GM12878 (cell line): ENCODE data around the gene SFT2D2. TPM values are rescaled to one million over a fixed set of nuclear protein-coding genes. Genes with fewer than 3 reads are reported as not detected.

Source experiments
- IRF3 ChIP-seq: fragments of 450-650 bp; IDR thresholded peaks from 2 replicates; pipeline ENCODE4 v1.6.1; 2014; ENCODE audit warnings: mild to moderate bottlenecking
- POU2F2 ChIP-seq: IDR thresholded peaks from 3 replicates; pipeline ENCODE4 v1.6.1; 2011; ENCODE audit warnings: low read depth, mild to moderate bottlenecking, low read length, borderline replicate concordance
- PRDM15 ChIP-seq: fragments of 450-650 bp; formaldehyde crosslinking; IDR thresholded peaks from 2 replicates; pipeline ENCODE4 v1.4.0; 2020; ENCODE audit warnings: mild to moderate bottlenecking, moderate library complexity
- ZBTB40 ChIP-seq: fragments of 450-650 bp; IDR thresholded peaks from 2 replicates; pipeline ENCODE4 v1.6.1; 2016; ENCODE audit warnings: mild to moderate bottlenecking, moderate library complexity, borderline replicate concordance
- polyA plus RNA-seq, 11 experiments: library from polyadenylated mRNA; depleted of rRNA in 4 of 11; unstranded in 6 of 11; stranded (reverse) in 5 of 11; fragments of >200 nt; fragmentation: Nextera tagmentation in 4 of 11; fragmentation: Illumina TruSeq in 1 of 11; extraction: Ambion mirVana in 4 of 11; extraction: Trizol in 1 of 11; gene quantifications; 1 replicate in 1 of 11; 2 replicates in 10 of 11; pipeline versions ENCODE4 v1.2.1 to v1.2.3, GENCODE V29; 2011 to 2016; ENCODE audit warnings: inconsistent platforms in 2 of 11, missing spikeins in 2 of 11, low read depth in 1 of 11
- small RNA-seq: library from RNA; depleted of rRNA; stranded (forward); fragments of <200 nt; gene quantifications from one replicate; pipeline ENCODE3, GENCODE V24; 2014
- total RNA-seq, 4 experiments: library from RNA; depleted of rRNA in 3 of 4; stranded (reverse); fragments of >200 nt in 3 of 4; fragmentation: Illumina TruSeq in 1 of 4; extraction: Trizol in 1 of 4; gene quantifications; 2 replicates each; pipeline versions ENCODE4 v1.2.1 to v1.2.3, GENCODE V29; 2013 to 2021

The SFT2D2 gene
- total and polyA plus RNA-seq, 10 of the 15 experiments (the other 5 are each of a cell fraction or from before 2014, with no cell fraction given) = 5.6 to 49.6 (median 24.9) TPM

GRCh38 chr1:168301664-168302320, 76.0 kb downstream of the SFT2D2 start (continued):
- TF ChIP-seq IRF3 (no peak), ZBTB40 (no peak), POU2F2 (no peak), PRDM15 (CRISPR knock-in tag) (no peak)
- TF ChIP-seq, all 136 proteins: peak for 0

Small RNAs within 50 kb of the gene (small RNA-seq; reads per million reads assigned to genes)
- gene AL021397.1 = not detected
- not detected for gene RNU6-1310P

Other genes starting within 250 kb of the SFT2D2 start
- gene GPR161, start 89.1 kb upstream of the SFT2D2 start, total RNA-seq (2014; rRNA removed) = 0.17 and 0.71 TPM in 2 replicates
- gene GPR161, start 89.1 kb upstream of the SFT2D2 start, total RNA-seq (2014; rRNA removed; fragmentation: Illumina TruSeq; extraction: Trizol) = 0.28 and 0.49 TPM in 2 replicates
- gene GPR161, start 89.1 kb upstream of the SFT2D2 start, total RNA-seq (2021) = 0.46 and 0.61 TPM in 2 replicates
- not detected in 2 replicates for gene GPR161, start 89.1 kb upstream of the SFT2D2 start, polyA plus RNA-seq (2011; rRNA removed)
- 0.22 and 0.43 TPM in 2 replicates for gene GPR161, start 89.1 kb upstream of the SFT2D2 start, polyA plus RNA-seq (2014; fragmentation: Illumina TruSeq; extraction: Trizol)
- gene GPR161, start 89.1 kb upstream of the SFT2D2 start, polyA plus RNA-seq (2014; fragmentation: Nextera tagmentation; extraction: Ambion mirVana) = under 1 TPM in 1 of 2 experiments, not detected in 1; 0.07 TPM
- gene GPR161, start 89.1 kb upstream of the SFT2D2 start, polyA plus RNA-seq (2014; rRNA removed) = 0.13 and 0.29 TPM in 2 replicates
- gene GPR161, start 89.1 kb upstream of the SFT2D2 start, polyA plus RNA-seq (2016; fragmentation: Nextera tagmentation; extraction: Ambion mirVana) = under 1 TPM; 0.08 to 0.39 TPM
- gene TIPRL, start 47.0 kb upstream of the SFT2D2 start, total RNA-seq (2014; rRNA removed) = 38.2 and 43.9 TPM in 2 replicates
- 47.9 and 48.8 TPM in 2 replicates for gene TIPRL, start 47.0 kb upstream of the SFT2D2 start, total RNA-seq (2014; rRNA removed; fragmentation: Illumina TruSeq; extraction: Trizol)
- gene TIPRL, start 47.0 kb upstream of the SFT2D2 start, total RNA-seq (2021) = 37.6 and 42.2 TPM in 2 replicates
- gene TIPRL, start 47.0 kb upstream of the SFT2D2 start, polyA plus RNA-seq (2011; rRNA removed) = 72.1 and 135 TPM in 2 replicates
- gene TIPRL, start 47.0 kb upstream of the SFT2D2 start, polyA plus RNA-seq (2014; fragmentation: Illumina TruSeq; extraction: Trizol) = 42.2 and 55.5 TPM in 2 replicates
- 10 to 100 TPM; 51.9 to 57.9 TPM for gene TIPRL, start 47.0 kb upstream of the SFT2D2 start, polyA plus RNA-seq (2014; fragmentation: Nextera tagmentation; extraction: Ambion mirVana)
- 33.5 and 36.4 TPM in 2 replicates for gene TIPRL, start 47.0 kb upstream of the SFT2D2 start, polyA plus RNA-seq (2014; rRNA removed)
- 10 to 100 TPM; 57.6 to 62.7 TPM for gene TIPRL, start 47.0 kb upstream of the SFT2D2 start, polyA plus RNA-seq (2016; fragmentation: Nextera tagmentation; extraction: Ambion mirVana)
- 0.73 and 1.1 TPM in 2 replicates for gene TBX19, start 54.9 kb downstream of the SFT2D2 start, total RNA-seq (2014; rRNA removed)
- gene TBX19, start 54.9 kb downstream of the SFT2D2 start, total RNA-seq (2014; rRNA removed; fragmentation: Illumina TruSeq; extraction: Trizol) = 0.83 and 0.89 TPM in 2 replicates
- 1.1 and 1.2 TPM in 2 replicates for gene TBX19, start 54.9 kb downstream of the SFT2D2 start, total RNA-seq (2021)
- 5.9 and 6.9 TPM in 2 replicates for gene TBX19, start 54.9 kb downstream of the SFT2D2 start, polyA plus RNA-seq (2011; rRNA removed)
- gene TBX19, start 54.9 kb downstream of the SFT2D2 start, polyA plus RNA-seq (2014; fragmentation: Illumina TruSeq; extraction: Trizol) = 1.6 and 2.2 TPM in 2 replicates
- gene TBX19, start 54.9 kb downstream of the SFT2D2 start, polyA plus RNA-seq (2014; fragmentation: Nextera tagmentation; extraction: Ambion mirVana) = under 1 TPM; 0.13 to 0.53 TPM
- gene TBX19, start 54.9 kb downstream of the SFT2D2 start, polyA plus RNA-seq (2014; rRNA removed) = 1.5 and 2.1 TPM in 2 replicates
- 1 to 10 TPM; 1.1 to 1.2 TPM for gene TBX19, start 54.9 kb downstream of the SFT2D2 start, polyA plus RNA-seq (2016; fragmentation: Nextera tagmentation; extraction: Ambion mirVana)